ENCODE data around the gene TCERG1L. TPM values are rescaled to one million over a fixed set of nuclear protein-coding genes. Genes with fewer than 3 reads are reported as not detected.

The TCERG1L gene
- total RNA-seq, 1 donor from 2014 or later = 2.7 TPM

- no peak for TF ChIP-seq CTCF (conservative IDR thresholded peaks at IDR 0.05)
- Mint-ChIP-seq H3K9me3 (no peaks in the 10 kb centered on the region), H3K36me3 (no peaks in the 10 kb centered on the region), H3K4me1 (ENCODE audit: unreplicated experiment) (peaks cover 25% of the 10 kb centered on the region), H3K4me3 (no peak overlapping the region), H3K27ac (no peak overlapping the region), H3K27me3 (peaks cover 14% of the 10 kb centered on the region)
- DNase-seq (ENCODE audit: extremely low spot score, unreplicated experiment) = no peak
Observed at GRCh38 chr10:131248376-131249165, 63.0 kb downstream of the TCERG1L start.

GRCh38 chr10:131247873-131248272 is 63.6 kb downstream of the TCERG1L start:
- no peak overlapping the region for H3K4me3 Mint-ChIP-seq
- no peaks in the 10 kb centered on the region for H3K36me3 Mint-ChIP-seq
- H3K4me1 Mint-ChIP-seq (ENCODE audit: unreplicated experiment) = peaks cover 25% of the 10 kb centered on the region
- no peak for TF ChIP-seq CTCF (conservative IDR thresholded peaks at IDR 0.05)
- H3K27ac Mint-ChIP-seq = no peak overlapping the region
- H3K9me3 Mint-ChIP-seq = no peaks in the 10 kb centered on the region
- peaks cover 14% of the 10 kb centered on the region for H3K27me3 Mint-ChIP-seq
- DNase-seq (ENCODE audit: extremely low spot score, unreplicated experiment) = no peak

DNA sequence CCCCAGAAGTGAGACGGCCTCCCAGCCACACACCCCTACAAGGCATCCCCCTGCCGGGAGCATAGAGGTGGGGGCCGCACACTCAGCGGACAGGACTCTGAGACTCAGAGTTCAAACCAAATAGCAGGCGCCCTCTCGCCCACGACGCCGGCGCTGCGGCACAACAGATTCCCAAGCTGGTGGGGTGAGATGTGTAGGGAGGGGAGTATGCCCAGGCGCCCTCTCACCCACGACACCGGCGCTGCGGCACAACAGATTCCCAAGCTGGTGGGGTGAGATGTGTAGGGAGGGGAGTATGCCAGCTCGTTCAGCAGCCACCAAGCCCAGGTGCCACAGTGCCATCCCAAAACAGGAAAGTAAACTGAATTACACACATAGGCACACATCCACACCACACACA is 64.7 kb downstream of the TCERG1L start:
- Mint-ChIP-seq H3K9me3 (no peaks in the 10 kb centered on the region), H3K4me1 (ENCODE audit: unreplicated experiment) (peaks cover 26% of the 10 kb centered on the region), H3K4me3 (no peak overlapping the region), H3K27me3 (peaks cover 13% of the 10 kb centered on the region), H3K27ac (no peak overlapping the region), H3K36me3 (no peaks in the 10 kb centered on the region)
- no peak for DNase-seq (ENCODE audit: extremely low spot score, unreplicated experiment)
- no peak for TF ChIP-seq CTCF (conservative IDR thresholded peaks at IDR 0.05)

DNA sequence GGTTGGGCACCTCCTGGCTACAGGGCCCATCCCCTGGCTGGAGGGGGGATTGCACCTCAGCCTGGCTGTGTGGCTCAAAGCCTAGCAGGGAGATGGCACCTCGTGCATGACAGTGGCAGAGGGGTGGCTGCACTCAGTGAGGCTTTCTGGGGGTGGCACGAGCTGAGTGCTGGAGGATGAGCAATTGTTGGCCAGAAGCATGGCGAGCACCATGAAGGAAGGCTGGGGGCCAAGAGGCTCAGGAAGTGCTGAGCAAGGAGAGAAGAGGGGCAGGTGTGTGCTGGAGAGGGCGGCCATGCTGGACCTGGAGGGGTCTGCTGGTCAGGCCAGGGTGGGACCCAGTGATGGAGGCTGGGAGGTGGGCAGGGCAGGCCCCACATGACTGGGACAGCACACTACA is 65.4 kb downstream of the TCERG1L start:
- no peak for TF ChIP-seq CTCF (conservative IDR thresholded peaks at IDR 0.05)
- Mint-ChIP-seq H3K27ac (no peak overlapping the region), H3K4me3 (no peak overlapping the region), H3K36me3 (no peaks in the 10 kb centered on the region), H3K27me3 (peaks cover 11% of the 10 kb centered on the region), H3K4me1 (ENCODE audit: unreplicated experiment) (peaks cover 20% of the 10 kb centered on the region), H3K9me3 (no peaks in the 10 kb centered on the region)
- no peak for DNase-seq (ENCODE audit: extremely low spot score, unreplicated experiment)

DNA sequence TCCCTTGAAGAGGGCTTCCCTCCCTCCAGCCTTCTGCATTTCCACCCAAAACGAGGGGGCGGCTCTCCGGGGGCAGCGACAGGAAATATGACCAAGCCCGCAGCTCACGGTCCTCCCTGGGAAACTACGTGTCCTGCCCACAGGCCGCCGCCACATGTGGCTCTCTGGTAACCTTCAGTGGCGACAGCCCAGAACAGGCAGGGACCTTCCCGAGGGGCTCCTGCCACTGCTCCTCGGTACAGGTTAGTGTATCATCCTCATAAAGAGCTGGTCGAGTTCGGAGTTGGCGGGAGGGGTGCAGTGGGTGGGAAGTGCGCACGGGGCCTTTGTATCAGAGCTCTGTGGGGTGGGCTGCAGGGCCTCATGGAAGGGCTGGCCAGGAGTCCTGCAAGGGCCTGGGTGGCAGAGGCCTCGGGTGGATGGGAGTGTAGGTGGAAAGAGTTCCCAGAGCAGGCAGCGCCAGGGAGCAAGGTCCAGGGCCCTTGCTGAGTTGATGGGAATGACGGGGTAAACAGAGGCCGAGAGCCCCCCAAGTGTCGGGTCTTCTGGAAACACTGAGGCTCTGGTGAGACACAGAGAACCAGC is 66.0 kb downstream of the TCERG1L start:
- Mint-ChIP-seq H3K36me3 (no peaks in the 10 kb centered on the region), H3K4me1 (ENCODE audit: unreplicated experiment) (peaks cover 15% of the 10 kb centered on the region), H3K27ac (no peak overlapping the region), H3K4me3 (no peak overlapping the region), H3K9me3 (no peaks in the 10 kb centered on the region), H3K27me3 (peaks cover 8% of the 10 kb centered on the region)
- TF ChIP-seq CTCF (conservative IDR thresholded peaks at IDR 0.05) = no peak
- no peak for DNase-seq (ENCODE audit: extremely low spot score, unreplicated experiment)

Measured in type B pancreatic cell (in vitro differentiated cells).